Panc1 (cell line): ENCODE measurements around the gene FGD3. TPM values are rescaled to one million over a fixed set of nuclear protein-coding genes. Genes with fewer than 3 reads are reported as not detected.

Source experiments
- ATAC-seq: fragments of 200-7000 bp; cut with Tn5 transposase; 2 replicates; pipeline ENCODE4 v1.9.1; 2020; ENCODE audit warnings: mild to moderate bottlenecking, moderate library complexity
- BruUV-seq: library from RNA; stranded (reverse); fragments of 400-500 nt; replicated peaks from 2 replicates; lab custom pipeline; 2021; lab: Mats Ljungman, UMichigan
- CTCF ChIA-PET: fragments of 300-600 bp; sonication (Branson Sonifier 250); formaldehyde crosslinking; loops from one replicate; lab custom pipeline; 2022; ENCODE audit warnings: antibody characterized with exemption; lab: Charles Lee
- POLR2A ChIA-PET: fragments of 300-600 bp; sonication (Branson Sonifier 250); formaldehyde crosslinking; loops from one replicate; lab custom pipeline; 2022; ENCODE audit warnings: antibody characterized with exemption; lab: Charles Lee
- DNase-seq: peaks from one replicate; pipeline ENCODE4 v3.0.0-alpha.2; 2010; ENCODE audit warnings: low read depth, low spot score
- H3K27ac ChIP-seq: 2 replicates; pipeline ENCODE4 v1.5.1; 2011; ENCODE audit warnings: mild to moderate bottlenecking, low read length, inconsistent platforms
- H3K27me3 ChIP-seq: fragments of 200-500 bp; sonication (Bioruptor generic); 2 replicates; pipeline ENCODE4 v1.6.0; 2014; ENCODE audit warnings: low read length, inconsistent platforms; ENCODE audit not compliant: control insufficient read depth, insufficient read depth
- H3K36me3 ChIP-seq: fragments of 200-500 bp; sonication (Bioruptor generic); 2 replicates; pipeline ENCODE4 v1.5.1; 2014; ENCODE audit warnings: inconsistent platforms, mild to moderate bottlenecking, low read length, moderate library complexity; ENCODE audit not compliant: control insufficient read depth, insufficient read depth
- H3K4me1 ChIP-seq: 2 replicates; pipeline ENCODE4 v1.5.1; 2011; ENCODE audit warnings: inconsistent platforms, mild to moderate bottlenecking, low read length, moderate library complexity; ENCODE audit not compliant: control insufficient read depth, insufficient read depth
- H3K4me3 ChIP-seq, 2 experiments: 2 replicates each; pipeline ENCODE4 v1.5.1; 2011 to 2012; ENCODE audit warnings: low read depth in 2 of 2, low read length in 2 of 2, mild to moderate bottlenecking in 2 of 2, inconsistent platforms in 1 of 2, moderate library complexity in 1 of 2
- H3K9me3 ChIP-seq: fragments of 200-500 bp; sonication (Bioruptor generic); 2 replicates; pipeline ENCODE4 v1.5.1; 2014; ENCODE audit warnings: low read depth, mild to moderate bottlenecking, inconsistent platforms, low read length, moderate library complexity; ENCODE audit not compliant: control insufficient read depth, insufficient read depth
- CTCF ChIP-seq: fragments of 450-650 bp; IDR thresholded peaks from 2 replicates; pipeline ENCODE4 v1.5.1; 2017; ENCODE audit warnings: mild to moderate bottlenecking
- POLR2AphosphoS5 ChIP-seq: IDR thresholded peaks from 2 replicates; pipeline ENCODE4 v1.6.1; 2012; ENCODE audit warnings: mild to moderate bottlenecking, low read depth, low read length, moderate library complexity
- REST ChIP-seq, 2 experiments: IDR thresholded peaks; 2 replicates each; pipeline ENCODE4 v1.6.1; 2011 to 2012; ENCODE audit warnings: low read depth in 2 of 2, control low read depth in 1 of 2, low read length in 1 of 2, mild to moderate bottlenecking in 1 of 2, moderate library complexity in 1 of 2; ENCODE audit not compliant: insufficient read depth in 1 of 2
- SIN3A ChIP-seq: IDR thresholded peaks from 2 replicates; pipeline ENCODE4 v1.6.1; 2012; ENCODE audit warnings: low read depth, mild to moderate bottlenecking, low read length, moderate library complexity, borderline replicate concordance; ENCODE audit not compliant: insufficient read depth
- TCF7L2 ChIP-seq: IDR thresholded peaks from 2 replicates; pipeline ENCODE4 v1.6.1; 2011; ENCODE audit warnings: mild to moderate bottlenecking, low read depth, low read length, inconsistent platforms
- in situ Hi-C: cut with HindIII; loops from 2 replicates; pipeline ENCODE4 v1.10.0; 2016; ENCODE audit warnings: low sequenced_read_pairs, low pct_unique_long_range_greater_than_20kb
- intact Hi-C: fragments of 100-400 bp; cut with micrococcal nuclease; formaldehyde crosslinking; loops from one replicate; pipeline ENCODE4 v1.10.0; 2022; ENCODE audit not compliant: unreplicated experiment
- total RNA-seq: library from RNA; stranded (reverse); gene quantifications from one replicate; pipeline ENCODE4 v1.2.1, GENCODE V29; 2021; ENCODE audit not compliant: unreplicated experiment

FGD3 gene
- total RNA-seq, 1 experiment from 2014 or later = 0.80 TPM

DNA sequence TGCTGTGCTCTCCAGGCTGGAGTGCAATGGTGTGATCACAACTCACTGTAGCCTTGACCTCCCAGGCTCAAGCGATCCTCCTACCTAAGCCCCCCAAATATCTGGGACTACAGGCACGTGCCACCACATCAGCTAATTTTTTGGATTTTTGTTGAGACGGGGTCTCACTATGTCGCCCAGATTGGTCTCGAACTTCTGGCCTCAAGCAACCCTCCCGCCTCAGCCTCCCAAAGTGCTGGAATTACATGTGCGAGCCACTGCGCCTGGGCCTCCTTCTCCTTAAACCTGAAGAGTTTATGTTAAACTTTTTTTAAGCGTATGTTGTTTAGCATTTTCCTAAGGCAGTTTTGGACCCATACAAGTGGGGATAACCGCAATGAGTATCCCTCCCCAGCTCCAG, 80.4 kb downstream of the FGD3 start:
- H3K4me3 ChIP-seq = no peak overlapping the region
- intact Hi-C loops = no loop called here
- H3K4me1 ChIP-seq = no peaks in the 10 kb centered on the region
- ChIA-PET CTCF (interaction anchor here (0.6 kb wide), 2 partner anchors 65 to 70 kb away, joined by 3 to 5 read pairs; no protein-coding TSS in a partner anchor), POLR2A (no interaction called here)
- TF ChIP-seq POLR2AphosphoS5 = no peak
- no peak for TF ChIP-seq SIN3A
- TF ChIP-seq TCF7L2 = no peak
- TF ChIP-seq REST (IDR thresholded peaks at IDR 0.05; ENCODE audit: insufficient read depth in 1 of 2, low read depth in 2 of 2, low read length in 1 of 2) = no peak
- TF ChIP-seq CTCF = no peak
- in situ Hi-C loops = no loop called here
- H3K9me3 ChIP-seq = no peaks in the 10 kb centered on the region
- DNase-seq (no peak), ATAC-seq (no peak)
- H3K27ac ChIP-seq = no peak overlapping the region
- BruUV-seq = no TSS peak
- H3K36me3 ChIP-seq = no peaks in the 10 kb centered on the region
- no peaks in the 10 kb centered on the region for H3K27me3 ChIP-seq

DNA sequence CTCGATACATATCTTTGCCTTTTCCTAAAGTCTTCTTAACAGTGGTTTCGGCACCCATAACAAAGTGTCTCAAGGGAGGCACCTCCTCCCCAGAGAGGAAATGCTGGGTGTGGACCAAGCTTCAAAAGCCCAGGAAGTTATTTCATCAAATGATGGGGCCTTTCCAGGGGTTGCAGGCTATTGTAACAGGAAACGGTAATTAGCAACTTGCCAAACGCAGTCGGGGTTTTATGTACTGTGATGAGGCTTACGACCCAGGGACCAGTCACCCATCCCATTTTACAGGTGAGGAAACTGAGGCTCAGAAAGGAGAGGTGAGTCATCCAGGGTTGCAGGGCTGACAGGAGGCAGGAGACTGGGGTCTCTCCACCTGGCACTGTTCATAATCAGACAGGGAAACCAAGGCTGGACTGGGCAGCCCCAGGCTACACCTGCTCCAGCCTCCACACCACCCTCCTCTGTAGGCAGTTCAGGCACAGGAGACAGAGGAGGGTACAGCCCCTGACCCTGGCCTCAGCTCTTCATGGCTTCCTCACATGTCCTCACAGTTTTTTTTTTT, 81.2 kb downstream of the FGD3 start:
- Histone ChIP-seq H3K9me3 (no peaks in the 10 kb centered on the region), H3K4me1 (no peaks in the 10 kb centered on the region), H3K36me3 (no peaks in the 10 kb centered on the region), H3K27ac (no peak overlapping the region), H3K27me3 (no peaks in the 10 kb centered on the region), H3K4me3 (no peak overlapping the region)
- TF ChIP-seq CTCF = no peak
- no peak for TF ChIP-seq POLR2AphosphoS5
- BruUV-seq = no TSS peak
- ATAC-seq (no peak), DNase-seq (no peak)
- ChIA-PET CTCF (no interaction called here), POLR2A (no interaction called here)
- in situ Hi-C loops (no loop called here), intact Hi-C loops (no loop called here)
